ENCODE results near the gene TMC3. TPM values are rescaled to one million over a fixed set of nuclear protein-coding genes. Genes with fewer than 3 reads are reported as not detected.

Gene TMC3
- total and polyA plus RNA-seq, 9 of the 15 experiments (the other 6 are each of a cell fraction or from before 2014, with no cell fraction given), result 0.01 to 0.14 TPM; not detected in 7

GRCh38 chr15:81398910-81399551, 25.0 kb upstream of the TMC3 start (continued):
- TF ChIP-seq ZNF592 (IDR thresholded peaks at IDR 0.05) (no peak), RFX7 (CRISPR knock-in tag; IDR thresholded peaks at IDR 0.05) (no peak), CSDE1 (IDR thresholded peaks at IDR 0.05) (no peak), ZNF165 (CRISPR knock-in tag; IDR thresholded peaks at IDR 0.05; ENCODE audit: borderline replicate concordance) (no peak)

- Histone ChIP-seq H2AFZ (ENCODE audit: low read depth, low read length) (no peak overlapping the region), H3K79me2 (ENCODE audit: control insufficient read depth, insufficient read depth, low read length) (no peaks in the 10 kb centered on the region), H3K4me1 (replicated peaks in 1 of 2; ENCODE audit: control insufficient read depth in 2 of 2, insufficient read depth in 2 of 2, low read length in 2 of 2) (no peaks in the 10 kb centered on the region), H3K27me3 (ENCODE audit: control insufficient read depth in 2 of 2, insufficient read depth in 2 of 2, low read length in 2 of 2) (peaks cover 0 to 2% of the 10 kb centered on the region in 2 experiments; a peak in 3 of 5 replicates), H3K9me1 (ENCODE audit: control insufficient read depth, insufficient read depth, low read length) (no peaks in the 10 kb centered on the region), H3K4me2 (ENCODE audit: insufficient read depth, low read length) (no peak overlapping the region), H3K27ac (ENCODE audit: extremely low read depth, low read depth, low read length) (no peak overlapping the region), H4K20me1 (replicated peaks; ENCODE audit: control insufficient read depth, insufficient read depth, low read length) (no peaks in the 10 kb centered on the region), H3K36me3 (ENCODE audit: control insufficient read depth, insufficient read depth, low read length) (no peaks in the 10 kb centered on the region), H3K9me3 (replicated peaks; ENCODE audit: control insufficient read depth, insufficient read depth, low read depth, low read length) (0 out of 2 replicates have a peak, but pooled peaks cover 2% of the 10 kb centered on the region), H3K4me3 (no peak overlapping the region), H3K9ac (ENCODE audit: insufficient read depth in 1 of 2, low read depth in 2 of 2, low read length in 2 of 2) (no peak overlapping the region)
- no peak for FAIRE-seq
- DNase-seq (ENCODE audit: extremely low read depth in 1 of 4, low spot score in 3 of 4), result no peak
- ChIA-PET CTCF (ENCODE audit: low intra/inter-chr PET ratio) (no interaction called here), POLR2A (no interaction called here)
- in situ Hi-C loops (cut with MboI), result no loop called here
- WGBS (ENCODE audit: insufficient coverage, low coverage, missing lambda C conversion rate), result 4% methylated on average over 3 of the region's 3 CpGs
- no peak for ATAC-seq
- intact Hi-C loops (cut with micrococcal nuclease), result no loop called here
- TF ChIP-seq E2F4 (CRISPR knock-in tag; IDR thresholded peaks at IDR 0.05; ENCODE audit: low read depth) (no peak), ILK (tag; IDR thresholded peaks at IDR 0.05; ENCODE audit: borderline replicate concordance, low read depth) (no peak), ZNF699 (CRISPR knock-in tag; IDR thresholded peaks at IDR 0.05; ENCODE audit: insufficient replicate concordance) (no peak), ZNF134 (CRISPR knock-in tag; conservative IDR thresholded peaks at IDR 0.05) (no peak)
- no TSS peak for BruUV-seq (replicated peaks)
Observed at GRCh38 chr15:81398456-81398855, 24.4 kb upstream of the TMC3 start.
